HG03354 (cell line): ENCODE results near the gene OTOGL.

Experiments
- ATAC-seq: cut with Tn5 transposase; IDR thresholded peaks from one replicate; pipeline ENCODE4 v1.9.1; 2021; ENCODE audit warnings: mild to moderate bottlenecking; ENCODE audit not compliant: unreplicated experiment, poor library complexity, severe bottlenecking

The OTOGL gene

GRCh38 chr12:80320121-80320678 lies 220.9 kb downstream of the OTOGL start:
- ATAC-seq, result no peak

GRCh38 chr12:80321653-80322052 lies 222.3 kb downstream of the OTOGL start:
- no peak for ATAC-seq

- ATAC-seq, result no peak
These were observed 226.0 kb downstream of the OTOGL start for GRCh38 chr12:80325167-80325959.

GRCh38 chr12:80332827-80333226 lies 233.5 kb downstream of the OTOGL start:
- no peak for ATAC-seq

GRCh38 chr12:80352474-80352873 lies 253.1 kb downstream of the OTOGL start:
- ATAC-seq, result no peak

- no peak for ATAC-seq
These were observed 253.9 kb downstream of the OTOGL start for GRCh38 chr12:80353254-80353653.

- no peak for ATAC-seq
These were observed 256.8 kb downstream of the OTOGL start for GRCh38 chr12:80356097-80356496.

GRCh38 chr12:80359703-80360102 lies 260.4 kb downstream of the OTOGL start:
- no peak for ATAC-seq

- ATAC-seq, result no peak
These were observed 264.7 kb downstream of the OTOGL start for GRCh38 chr12:80364056-80364455.

- no peak for ATAC-seq
These were observed 274.3 kb downstream of the OTOGL start for GRCh38 chr12:80373666-80374065.

- no peak for ATAC-seq
These were observed 275.3 kb downstream of the OTOGL start for GRCh38 chr12:80374615-80375014.

- ATAC-seq, result no peak
These were observed 277.9 kb downstream of the OTOGL start for GRCh38 chr12:80377140-80377794.

- ATAC-seq, result no peak
These were observed 281.8 kb downstream of the OTOGL start for GRCh38 chr12:80381121-80381520.

- no peak for ATAC-seq
These were observed 282.9 kb downstream of the OTOGL start for GRCh38 chr12:80382254-80382653.

- ATAC-seq, result no peak
These were observed 301.2 kb downstream of the OTOGL start for GRCh38 chr12:80400571-80400991.

- no peak for ATAC-seq
These were observed 301.9 kb downstream of the OTOGL start for GRCh38 chr12:80401191-80401590.

- no peak for ATAC-seq
These were observed 305.3 kb downstream of the OTOGL start for GRCh38 chr12:80404629-80405028.

GRCh38 chr12:80406253-80406652 lies 306.9 kb downstream of the OTOGL start:
- ATAC-seq, result no peak

- ATAC-seq, result peak; percentile 35
These were observed 312.4 kb downstream of the OTOGL start for GRCh38 chr12:80411787-80412186.

- peak; percentile 85 for ATAC-seq
These were observed 313.1 kb downstream of the OTOGL start for GRCh38 chr12:80412343-80412953.

GRCh38 chr12:80413462-80413861 lies 314.1 kb downstream of the OTOGL start:
- no peak for ATAC-seq
